Stimulated activated CD8-positive, alpha-beta memory T cell treated with anti-CD3 and anti-CD28 coated beads, Interleukin-15, amount 100 ng/mL, for 1 hour (primary cell): ENCODE data around the gene ST6GAL2.

Experiments
- DNase-seq: peaks from one replicate; pipeline ENCODE4 v3.0.0-alpha.2; 2020; ENCODE audit warnings: low read depth

Gene ST6GAL2, protein sequence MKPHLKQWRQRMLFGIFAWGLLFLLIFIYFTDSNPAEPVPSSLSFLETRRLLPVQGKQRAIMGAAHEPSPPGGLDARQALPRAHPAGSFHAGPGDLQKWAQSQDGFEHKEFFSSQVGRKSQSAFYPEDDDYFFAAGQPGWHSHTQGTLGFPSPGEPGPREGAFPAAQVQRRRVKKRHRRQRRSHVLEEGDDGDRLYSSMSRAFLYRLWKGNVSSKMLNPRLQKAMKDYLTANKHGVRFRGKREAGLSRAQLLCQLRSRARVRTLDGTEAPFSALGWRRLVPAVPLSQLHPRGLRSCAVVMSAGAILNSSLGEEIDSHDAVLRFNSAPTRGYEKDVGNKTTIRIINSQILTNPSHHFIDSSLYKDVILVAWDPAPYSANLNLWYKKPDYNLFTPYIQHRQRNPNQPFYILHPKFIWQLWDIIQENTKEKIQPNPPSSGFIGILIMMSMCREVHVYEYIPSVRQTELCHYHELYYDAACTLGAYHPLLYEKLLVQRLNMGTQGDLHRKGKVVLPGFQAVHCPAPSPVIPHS

DNA sequence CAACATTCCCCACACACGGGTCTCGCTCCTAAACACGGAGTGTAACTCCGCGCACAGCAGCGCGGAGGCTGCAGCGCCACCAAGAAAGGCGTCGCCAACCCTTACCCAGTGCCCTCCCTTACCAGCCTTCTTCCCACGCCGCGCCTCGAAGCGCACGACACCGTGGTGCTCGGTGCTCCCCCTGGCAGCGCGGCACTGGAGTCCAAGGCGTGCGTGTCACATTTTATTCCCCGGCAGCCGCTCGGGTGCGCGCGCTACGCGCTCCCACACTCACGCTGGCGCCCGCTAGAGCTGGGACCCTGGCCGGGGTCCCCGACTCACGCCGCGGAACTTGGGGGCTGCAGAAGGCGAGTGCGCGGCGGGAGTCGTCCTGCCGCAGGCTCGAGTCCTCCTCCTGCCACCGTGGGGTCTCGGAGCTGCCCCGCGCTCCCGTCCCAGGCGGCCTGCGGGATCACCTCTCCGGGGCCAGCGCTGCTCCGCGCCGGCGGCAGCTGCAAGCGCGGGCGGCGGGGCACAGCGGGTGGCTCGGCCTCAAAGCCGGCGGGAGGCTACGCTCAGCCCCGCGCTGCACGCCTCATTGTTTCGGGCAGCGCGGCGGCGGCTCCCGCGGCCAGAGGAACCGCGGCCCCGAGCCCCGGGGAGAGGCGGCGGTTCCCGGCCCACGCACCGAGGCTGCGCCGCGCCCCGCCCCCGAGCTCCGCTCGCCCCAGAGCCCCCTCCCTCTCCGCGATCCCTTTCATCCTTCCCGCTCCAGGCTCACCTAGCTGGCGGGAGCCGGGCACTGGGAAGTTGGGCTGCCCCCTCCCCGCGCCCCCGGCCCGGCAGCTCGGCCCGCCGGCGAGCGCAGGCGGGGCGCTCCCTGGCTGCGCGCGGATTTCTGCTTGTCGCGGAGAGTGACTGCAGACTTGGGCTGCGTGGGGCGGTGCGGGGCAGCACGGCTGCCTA, at the start of gene ST6GAL2:
Gene ST6GAL2, minus strand, starts transcription at position 197 of the 945 bp plus-strand sequence. CDS start 42,190 bp downstream, outside the sequence.
- DNase-seq: no peak

DNA sequence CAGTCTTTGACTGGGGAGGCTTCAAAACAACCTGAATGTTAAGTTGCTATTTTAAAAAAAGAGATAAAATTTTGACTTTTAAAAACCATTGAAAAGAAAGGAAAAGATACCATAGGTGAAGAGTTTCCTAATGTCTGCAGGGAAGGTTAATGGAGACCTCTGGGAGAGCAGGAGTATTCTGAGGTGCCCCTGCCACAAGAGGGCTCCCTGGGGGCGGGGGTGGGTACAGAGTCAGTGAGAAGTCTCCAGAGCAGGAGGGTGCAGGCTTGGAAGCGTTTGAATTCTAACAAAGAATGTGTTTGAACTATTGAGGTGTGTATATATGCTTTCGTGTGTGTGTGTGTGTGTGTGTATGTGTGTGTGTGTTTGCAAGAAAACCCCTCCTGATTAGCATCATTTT, 46.7 kb upstream of the ST6GAL2 start:
- no peak for DNase-seq

DNA sequence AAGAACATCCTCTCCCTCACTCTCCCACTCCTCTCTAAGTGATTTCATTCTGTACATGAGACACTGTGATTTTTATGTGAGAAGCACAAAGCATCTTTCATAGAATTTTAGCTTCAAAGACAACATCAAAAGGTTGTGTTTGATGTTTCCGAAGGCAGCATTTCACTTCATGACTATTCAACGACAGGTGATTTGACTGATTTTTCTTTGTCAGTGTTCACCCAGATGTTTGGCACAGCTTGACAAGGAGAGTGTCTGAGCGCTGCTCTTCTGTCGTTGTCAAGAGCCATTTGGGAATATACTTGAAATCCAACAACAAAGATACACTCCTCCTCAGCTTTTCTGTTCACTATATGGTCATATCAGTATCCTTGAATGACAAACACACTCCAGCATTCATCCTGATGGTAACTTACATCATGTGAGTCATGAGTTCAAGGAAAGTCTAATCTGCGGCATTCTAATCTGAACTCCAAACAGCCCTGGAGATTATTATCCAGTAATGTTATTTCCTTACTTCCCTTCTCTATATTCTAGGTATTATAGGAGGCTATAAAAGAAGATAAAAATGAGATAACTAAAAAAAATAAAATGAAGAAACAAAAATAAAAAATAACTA, 45.9 kb upstream of the ST6GAL2 start:
- no peak for DNase-seq

DNA sequence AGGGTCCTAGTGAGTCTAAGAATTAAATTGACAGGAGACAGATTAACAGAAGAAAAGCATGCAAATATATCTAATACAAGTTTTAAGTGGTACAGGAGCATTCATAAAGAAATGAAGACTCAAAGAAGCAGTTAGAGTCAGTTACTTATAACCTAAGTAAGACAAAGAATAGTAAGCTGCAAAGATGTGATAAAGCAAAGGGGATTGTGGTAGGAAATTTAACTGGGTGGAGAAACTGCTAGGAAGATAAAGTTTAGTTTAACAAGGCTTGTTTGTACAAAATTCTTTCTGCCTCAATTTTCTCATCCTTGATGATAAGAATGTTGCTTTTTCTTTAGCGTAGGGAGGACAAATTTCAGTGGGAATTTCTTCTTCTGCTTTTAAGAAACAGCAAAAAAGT, 35.5 kb upstream of the ST6GAL2 start:
- DNase-seq: no peak

DNA sequence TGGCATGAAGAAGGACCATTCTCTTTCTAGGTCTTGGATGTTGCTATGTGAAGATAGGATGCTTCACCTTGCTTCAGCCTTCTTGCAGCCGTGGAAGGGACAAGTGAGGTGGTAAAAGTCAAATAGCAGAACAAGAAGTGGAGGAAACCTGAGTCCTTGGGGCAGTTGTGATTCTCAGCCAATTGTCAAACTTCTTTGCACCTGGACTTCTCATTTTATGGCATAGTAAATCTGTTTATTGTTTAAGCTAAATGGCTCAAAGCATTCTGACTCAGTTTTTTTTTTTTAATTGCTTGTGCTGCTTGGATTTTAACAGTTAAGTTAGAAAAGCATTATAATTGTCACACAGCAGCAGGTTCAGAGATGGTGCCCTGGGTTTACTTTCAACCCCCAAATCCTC, 33.0 kb upstream of the ST6GAL2 start:
- no peak for DNase-seq

DNA sequence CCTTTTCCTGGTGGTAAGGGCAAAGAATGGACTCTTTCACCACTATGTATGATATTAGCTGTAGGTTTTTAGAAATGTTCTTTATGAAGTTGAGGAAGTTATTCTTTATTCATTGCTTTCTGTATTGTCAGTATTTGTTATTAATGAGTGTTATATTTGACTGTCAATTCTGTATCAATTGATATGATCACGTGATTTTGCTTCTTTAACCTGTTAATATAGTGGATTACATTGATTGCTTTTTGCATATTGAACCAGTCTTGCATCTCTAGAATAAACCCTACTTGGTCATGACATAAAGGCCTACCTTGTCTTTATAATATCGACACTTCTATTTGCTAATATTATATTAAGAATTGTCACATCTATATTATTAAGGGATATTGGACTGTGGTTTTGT, 18.3 kb upstream of the ST6GAL2 start:
- no peak for DNase-seq

DNA sequence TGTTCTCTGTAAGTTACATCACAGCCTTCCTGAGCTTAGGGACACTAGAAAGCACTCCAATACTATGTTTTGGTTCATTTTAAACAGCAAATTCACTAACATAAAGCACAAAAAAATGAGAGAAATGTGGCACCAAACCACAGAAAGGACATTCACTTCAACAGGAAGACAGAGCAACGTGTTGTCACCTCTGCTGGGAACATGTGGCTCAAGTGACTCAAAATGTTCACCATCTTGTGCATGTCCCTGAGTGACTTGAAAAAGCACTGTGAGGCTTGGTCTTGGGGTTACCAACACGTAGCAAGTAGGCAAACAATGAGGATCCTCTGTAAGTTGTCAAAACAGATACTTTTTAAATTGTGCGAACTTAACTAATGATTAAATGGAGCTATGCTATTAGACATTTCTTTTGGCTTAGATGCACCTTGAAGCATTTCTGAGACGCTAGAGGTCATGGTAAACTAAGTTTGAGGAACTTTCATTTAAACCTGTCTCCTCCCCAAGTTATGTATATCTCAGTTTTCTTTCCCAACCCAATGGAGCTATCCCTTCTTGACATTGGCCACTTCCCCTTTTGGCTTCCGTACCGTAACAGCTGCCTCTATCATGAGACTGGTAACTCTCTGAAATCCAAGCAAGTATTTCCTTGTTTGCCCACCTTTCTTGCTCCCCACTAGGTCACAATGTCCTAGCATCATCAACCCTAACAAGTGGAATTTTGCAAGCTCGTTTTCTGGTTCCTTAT, 14.0 kb upstream of the ST6GAL2 start:
- no peak for DNase-seq

DNA sequence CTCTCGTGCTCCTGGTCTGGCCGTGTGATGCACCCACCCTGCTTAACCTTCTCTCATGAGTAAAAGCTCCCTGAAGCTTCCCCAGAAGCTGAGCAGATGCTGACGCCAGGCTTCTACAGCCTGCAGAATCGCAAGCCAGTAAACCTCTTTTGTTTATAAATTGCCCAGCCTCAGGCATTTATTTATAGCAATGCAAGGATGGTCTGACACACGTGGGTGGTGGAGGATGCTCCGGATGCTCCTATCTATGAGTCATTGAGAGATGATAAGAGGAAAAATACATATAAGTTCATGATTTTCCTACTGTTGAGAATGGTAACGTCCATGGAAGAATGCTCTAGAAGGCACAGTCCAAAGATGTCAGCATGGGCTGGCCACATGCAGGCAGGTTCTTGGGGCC, 8.6 kb upstream of the ST6GAL2 start:
- DNase-seq: no peak

DNA sequence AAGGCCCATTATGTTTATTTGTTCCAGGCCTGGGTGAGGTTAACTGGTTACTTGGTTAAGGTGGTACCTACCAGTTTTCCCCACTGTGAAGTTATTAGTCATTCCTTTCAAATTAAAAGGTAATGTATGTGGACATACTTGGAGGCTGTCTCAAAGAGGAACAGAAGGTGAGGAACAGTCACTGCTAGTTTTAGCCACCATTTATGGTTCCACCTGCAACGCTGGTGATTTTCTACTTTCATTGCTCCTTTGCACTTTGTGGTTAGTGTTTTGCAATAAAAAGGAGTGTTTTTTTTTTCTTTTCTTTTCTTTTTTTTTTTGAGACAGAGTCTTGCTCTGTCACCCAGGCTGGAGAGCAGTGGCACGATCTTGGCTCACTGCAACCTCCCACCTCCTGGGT, 6.1 kb upstream of the ST6GAL2 start:
- no peak for DNase-seq

DNA sequence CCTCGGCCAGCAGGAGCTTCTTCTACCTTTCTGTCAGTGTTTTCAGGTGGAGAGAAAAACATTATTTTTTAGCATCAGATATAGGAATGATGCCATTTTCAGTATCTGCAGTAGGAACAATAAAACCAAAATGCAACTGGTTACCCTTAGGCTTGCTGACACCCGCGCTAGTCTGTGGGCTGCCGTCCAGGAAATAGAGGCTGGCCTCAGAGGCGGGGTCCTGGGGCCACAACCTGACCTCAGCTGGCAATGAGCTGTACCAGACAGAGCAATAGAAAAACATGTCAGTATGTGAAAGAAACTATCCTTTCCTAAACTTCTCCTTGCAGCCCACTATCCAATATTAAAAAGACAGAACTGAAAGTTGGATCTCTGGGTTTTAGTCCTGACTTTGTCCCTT, 4.6 kb upstream of the ST6GAL2 start:
- no peak for DNase-seq

DNA sequence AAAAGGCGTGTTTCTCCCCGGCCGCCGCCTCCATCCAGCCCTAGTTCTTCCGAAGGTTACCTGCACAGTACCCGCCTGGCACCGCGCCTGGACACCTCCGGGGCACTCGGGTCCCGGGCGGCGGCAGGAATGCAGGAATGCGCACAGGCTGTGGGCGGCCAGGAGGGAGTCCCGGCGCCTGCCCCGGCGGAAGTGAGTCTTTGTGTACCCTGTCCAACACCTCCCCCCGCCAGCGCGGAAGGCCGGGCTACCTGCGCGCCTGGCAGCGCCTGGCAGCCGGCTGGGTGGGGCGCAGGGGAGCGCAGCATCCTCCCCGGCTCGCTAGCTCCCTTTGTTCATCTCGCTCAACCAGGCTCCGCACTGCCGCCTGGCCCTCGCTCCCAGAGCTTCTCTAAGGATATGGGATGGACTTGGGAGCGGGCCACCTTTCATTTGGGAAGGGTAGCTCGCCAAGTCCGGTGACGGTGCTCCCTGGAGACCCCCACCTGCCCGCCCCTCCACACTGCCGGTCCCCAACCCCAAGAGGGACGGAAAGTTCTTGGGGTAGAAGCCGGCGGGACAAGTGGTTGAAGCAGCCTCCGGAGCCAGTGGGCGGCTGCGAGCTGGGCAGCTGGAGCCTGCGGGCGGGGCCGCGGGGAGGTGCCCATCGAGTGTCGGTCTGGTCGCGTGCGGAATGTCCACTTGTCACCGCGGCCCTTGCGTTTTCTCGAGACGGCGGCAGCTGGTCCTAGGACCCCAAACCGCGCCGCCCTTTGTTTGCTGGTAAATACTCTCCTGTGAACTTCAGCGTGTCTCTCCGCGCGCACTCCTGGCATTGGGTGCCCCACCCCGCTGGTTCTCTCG, 1.2 kb upstream of the ST6GAL2 start:
- no peak for DNase-seq

DNA sequence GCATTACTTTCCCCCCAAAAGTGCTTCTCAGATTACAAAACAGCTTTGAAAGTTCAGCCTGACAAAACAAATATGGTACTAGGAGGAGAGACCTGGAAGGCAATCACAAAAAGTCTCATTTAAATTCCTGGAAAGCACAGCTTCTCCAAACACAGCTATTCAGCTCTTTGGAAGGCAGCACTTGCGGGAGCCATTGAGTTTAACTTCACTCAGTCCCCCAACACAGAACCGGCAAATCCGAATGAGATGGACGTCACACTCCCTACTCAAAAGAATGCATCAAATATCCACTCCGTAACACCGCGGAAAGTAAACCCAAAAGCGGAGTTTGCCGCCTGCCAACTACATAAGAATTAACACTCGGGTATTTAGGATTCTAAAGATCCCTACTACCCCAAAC, 638 bp downstream of the ST6GAL2 start:
- DNase-seq: no peak

DNA sequence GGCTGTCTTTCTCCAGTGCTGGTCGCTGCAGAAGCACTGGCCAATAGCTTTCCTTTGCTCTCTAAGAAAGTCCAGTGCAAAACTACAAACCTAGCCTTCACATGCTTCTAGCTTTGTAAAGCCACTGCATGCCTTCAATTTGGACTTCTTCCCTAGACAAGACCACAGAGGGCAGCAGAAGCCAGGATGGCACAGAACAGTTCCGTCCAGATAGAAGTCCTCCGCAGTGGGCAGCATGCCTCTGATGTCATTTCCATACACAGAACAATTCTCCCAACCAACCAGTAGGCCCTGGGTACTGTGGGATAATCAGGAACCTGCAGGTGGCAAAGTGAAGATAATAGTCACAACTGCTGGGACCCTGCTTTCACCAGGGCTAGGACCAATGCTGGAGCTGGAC, 3.3 kb downstream of the ST6GAL2 start:
- no peak for DNase-seq

DNA sequence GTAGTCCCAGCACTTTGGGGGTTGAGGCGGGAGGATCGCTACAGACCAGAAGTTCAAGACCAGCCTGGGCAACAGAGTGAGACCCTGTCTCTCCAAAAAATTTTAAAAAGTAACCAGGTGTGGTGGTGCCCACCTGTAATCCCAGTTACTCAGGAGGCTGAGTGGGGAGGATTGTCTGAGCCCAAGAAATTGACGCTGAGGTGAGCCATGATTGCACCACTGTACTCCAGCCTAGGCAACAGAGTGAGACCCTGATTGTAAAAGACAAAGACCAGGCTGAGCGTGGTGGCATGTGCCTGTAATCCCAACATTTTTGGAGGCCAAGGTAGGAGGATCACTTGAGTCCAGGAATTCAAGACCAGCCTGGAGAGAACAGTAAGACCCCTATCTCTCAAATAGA, 7.8 kb downstream of the ST6GAL2 start:
- no peak for DNase-seq

DNA sequence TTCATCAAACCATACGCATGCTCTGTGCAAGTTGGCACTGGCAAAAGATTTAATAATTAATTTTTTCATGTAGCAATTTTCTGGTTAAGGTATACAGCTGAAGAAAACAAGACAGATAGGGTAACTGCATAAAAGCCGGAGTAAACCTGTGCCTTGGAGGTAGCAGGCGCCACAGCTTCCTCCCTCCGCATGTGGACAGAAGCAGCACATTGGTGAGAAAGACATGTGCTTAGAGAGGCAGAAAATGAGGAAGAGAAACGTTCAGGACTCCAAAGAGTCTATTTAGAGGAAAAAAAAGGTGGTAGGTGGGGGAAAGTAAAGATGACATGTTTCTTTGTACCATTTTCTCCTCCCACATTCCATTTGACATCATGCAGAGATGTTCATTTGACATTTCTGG, 9.3 kb downstream of the ST6GAL2 start:
- no peak for DNase-seq

DNA sequence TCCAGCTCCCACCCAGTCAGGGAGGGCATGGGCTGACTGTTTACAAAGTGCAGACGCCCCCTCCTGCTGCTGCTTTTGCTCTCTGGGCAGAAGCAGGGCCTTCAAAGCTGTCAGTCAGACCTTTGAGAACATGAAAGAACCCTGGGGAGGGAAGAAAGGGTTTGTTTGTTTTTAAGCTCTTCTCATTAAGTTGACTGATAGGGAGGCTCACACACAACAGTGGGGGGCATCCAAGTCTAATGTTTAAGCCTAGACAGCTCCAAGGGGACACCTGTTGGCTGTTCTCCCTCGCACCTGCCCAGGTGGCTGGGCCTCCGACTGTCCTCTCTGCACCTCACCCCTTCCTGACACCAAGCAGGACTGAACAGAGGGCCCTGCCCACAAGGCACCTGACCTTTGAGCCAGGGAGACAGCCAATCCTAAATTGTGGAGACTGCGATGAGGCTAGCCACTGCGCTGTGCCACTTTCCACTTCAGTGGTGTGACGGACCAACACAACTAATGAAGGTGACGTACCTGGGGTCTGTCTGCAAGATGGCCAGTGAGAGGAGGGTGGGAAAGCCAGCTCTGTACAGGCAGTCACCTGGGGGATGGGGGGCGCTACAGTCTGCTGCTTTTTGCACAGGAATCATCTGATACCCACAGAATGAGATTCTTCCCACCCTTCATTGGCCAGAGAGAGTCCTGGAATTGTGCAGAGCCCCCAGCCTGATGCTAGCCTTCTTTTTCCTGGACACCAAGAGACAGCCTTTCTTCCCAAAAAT, 16.3 kb downstream of the ST6GAL2 start:
- no peak for DNase-seq

DNA sequence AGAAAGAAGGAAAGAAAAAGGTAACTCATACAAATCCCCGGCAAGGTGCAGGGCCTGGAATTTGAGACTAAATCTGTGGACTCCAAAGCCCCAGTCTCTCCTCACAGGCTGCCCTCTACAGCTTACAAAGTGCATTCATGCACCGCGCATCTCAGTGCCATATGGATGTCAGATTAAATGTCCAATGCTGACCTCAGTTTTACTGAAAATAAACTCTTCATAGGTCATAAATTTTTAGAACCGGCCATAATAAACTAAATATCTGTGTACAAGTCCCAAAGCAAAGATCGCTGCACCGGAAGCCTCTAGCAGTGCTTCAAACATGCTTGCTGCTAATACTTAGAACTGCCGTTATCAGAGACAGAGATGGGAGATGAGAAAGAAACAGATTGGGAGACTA, 17.7 kb downstream of the ST6GAL2 start:
- DNase-seq: no peak

DNA sequence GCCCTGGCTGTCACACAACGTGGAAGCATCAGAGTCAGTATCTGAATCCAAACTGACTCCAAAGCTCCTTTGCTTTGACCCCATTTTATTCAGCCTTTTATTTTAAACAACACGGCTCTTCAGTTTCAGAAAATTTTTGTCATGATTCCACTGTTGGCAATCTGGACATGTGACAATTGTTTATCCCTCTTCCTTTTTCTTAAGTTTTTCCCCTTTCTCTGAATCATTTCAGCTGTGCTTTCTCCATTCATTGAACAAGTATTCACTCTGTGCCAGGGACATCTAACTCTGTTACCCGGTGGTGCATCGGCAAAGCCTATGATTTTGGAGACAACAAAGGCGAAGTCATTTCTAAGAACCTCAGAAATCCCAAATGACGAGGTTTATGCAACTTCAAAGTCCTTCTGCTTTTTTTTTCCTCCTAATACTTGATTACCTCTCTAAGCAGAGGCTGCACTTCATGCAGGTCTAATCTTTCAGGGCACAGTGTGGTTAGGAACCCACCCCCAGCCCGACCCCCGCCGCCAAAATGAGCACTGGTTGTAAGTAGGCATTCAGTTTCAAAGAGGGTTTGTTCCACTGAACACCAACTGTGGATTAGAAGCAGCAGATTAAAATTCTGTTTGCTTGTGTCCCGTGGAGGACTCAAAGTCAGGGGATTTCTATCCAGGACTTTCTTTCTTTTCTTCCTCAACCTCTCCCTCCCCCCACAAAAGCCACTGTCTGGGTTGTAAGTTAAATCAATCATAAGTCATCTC, 18.6 kb downstream of the ST6GAL2 start:
- no peak for DNase-seq

DNA sequence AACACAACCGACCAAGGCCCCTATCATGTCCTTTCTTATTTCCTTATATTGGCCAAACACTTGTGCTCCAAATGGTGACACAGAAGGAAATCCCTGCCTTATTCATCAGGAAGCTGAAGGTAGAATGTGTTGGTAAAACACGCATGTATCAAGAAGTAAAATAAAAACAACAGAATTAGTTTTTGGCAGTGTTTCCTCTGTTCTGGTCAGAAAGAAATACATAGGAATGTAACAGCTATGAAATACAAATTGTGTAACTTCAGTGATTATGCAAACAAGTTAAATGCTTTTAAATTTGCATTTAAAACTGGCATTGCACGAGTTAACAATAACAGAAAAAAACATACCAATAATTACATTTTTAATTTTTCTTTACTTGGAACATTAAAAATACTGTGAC, 19.3 kb downstream of the ST6GAL2 start:
- DNase-seq: no peak
